Measurements from ENCODE around the gene KIAA0513.

- peak; percentile 78 for TF ChIP-seq POLR2A (IDR thresholded peaks at IDR 0.05; ENCODE audit: low read depth, low read length)
- TF ChIP-seq PAX5 (IDR thresholded peaks at IDR 0.05; ENCODE audit: insufficient read depth, low read length, severe bottlenecking): no peak
- TF ChIP-seq TAF1 (IDR thresholded peaks at IDR 0.05; ENCODE audit: low read depth, low read length): peak; percentile 61
- TF ChIP-seq POU2F2 (IDR thresholded peaks at IDR 0.05; ENCODE audit: low read depth, low read length): peak; percentile 50; the same call in 1 of the 2 replicates
- TF ChIP-seq POLR2AphosphoS5 (IDR thresholded peaks at IDR 0.05; ENCODE audit: low read depth, low read length): peak; percentile 86
- no peak for TF ChIP-seq SPI1 (IDR thresholded peaks at IDR 0.05; ENCODE audit: low read depth, low read length)
These were observed 16.4 kb upstream of the KIAA0513 start, which contains the start of gene ZDHHC7 for GRCh38 chr16:85010931-85011845.
